GM19328 (cell line): ENCODE measurements around the gene RPS6KA6.

Source experiments
- ATAC-seq: cut with Tn5 transposase; IDR thresholded peaks from one replicate; pipeline ENCODE4 v1.9.1; 2021; ENCODE audit warnings: mild to moderate bottlenecking, moderate library complexity; ENCODE audit not compliant: unreplicated experiment

RPS6KA6 gene

GRCh38 chrX:84187533-84188319, at the start of gene RPS6KA6:
RPS6KA6 (minus strand) TSS chrX:84188199; CDS start chrX:84187899, 300 bp downstream.
- no peak for ATAC-seq

DNA sequence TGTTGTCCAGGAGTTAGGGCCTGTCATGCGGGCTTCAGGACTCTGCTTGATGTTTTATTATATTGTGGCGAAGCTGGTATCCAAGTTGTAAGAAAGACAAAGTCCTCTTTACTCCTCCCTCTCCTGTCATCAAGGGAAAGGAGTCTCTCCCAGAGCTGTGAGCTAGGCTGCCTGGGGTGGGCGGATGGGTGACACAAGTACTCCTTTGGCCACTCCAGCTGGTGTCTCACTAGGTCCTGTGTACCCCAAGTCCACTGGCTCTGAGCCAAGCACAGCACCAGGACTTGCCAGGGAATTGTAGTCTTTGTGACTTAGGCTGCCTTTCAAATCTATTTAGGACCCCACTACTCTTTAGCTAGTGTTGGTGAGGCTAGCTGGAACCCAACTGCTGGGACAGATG, 36.7 kb upstream of the RPS6KA6 start:
- ATAC-seq, result no peak

DNA sequence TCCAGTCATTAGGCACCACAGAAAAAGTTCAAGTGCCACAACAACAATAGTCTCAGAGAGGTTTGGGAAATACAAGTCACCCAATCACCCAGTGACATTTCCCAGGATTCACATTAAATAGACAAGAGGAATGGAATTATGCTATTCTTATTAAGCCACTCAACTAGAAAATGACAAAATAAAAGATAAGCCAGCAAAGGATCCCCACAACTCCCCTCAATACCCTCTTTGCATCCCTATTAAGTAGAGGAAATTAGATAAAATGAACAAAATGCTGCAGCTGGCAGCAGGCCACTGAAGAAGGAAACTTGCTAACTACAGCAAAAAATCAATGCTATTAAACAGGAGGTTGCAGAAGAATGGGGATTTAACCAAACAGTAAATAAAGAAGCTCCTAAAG, 35.3 kb upstream of the RPS6KA6 start:
- ATAC-seq, result no peak

DNA sequence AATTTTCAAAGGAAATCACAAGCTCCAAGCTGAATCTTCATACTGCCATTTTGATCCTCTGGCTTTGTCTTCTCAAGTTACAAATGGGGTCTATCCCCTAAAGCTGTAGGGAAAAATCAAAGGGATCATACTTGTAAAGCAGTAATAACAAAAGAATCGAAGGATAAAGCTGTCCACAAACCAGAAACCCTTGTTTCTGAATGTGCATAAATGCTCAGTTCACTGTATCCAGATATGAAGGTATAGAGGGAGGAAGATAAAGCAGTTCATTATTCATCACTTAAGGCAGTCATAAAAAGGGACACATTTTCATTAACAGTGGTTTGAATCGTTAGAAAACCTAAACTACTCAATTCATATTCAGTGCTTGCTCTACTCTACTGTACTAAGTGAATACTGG, 33.2 kb upstream of the RPS6KA6 start:
- no peak for ATAC-seq

DNA sequence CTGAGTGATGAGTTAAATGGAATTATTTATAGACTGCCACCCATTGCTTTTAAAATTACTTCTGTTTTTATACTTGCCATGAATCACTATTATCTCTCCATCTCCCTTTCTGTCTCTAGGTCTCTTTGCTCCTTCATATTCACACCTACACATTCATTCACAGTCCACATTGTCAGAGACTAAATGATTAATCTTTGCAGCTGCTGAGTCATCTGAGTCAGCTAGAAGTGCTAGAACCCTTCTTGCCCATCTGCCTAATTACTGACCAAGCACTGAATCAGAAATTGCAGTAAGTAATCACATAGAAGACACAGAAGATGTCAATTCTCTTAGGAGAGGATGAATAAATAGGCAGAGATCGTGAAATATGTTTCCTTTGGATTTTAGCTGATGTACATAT, 31.6 kb upstream of the RPS6KA6 start:
- no peak for ATAC-seq

DNA sequence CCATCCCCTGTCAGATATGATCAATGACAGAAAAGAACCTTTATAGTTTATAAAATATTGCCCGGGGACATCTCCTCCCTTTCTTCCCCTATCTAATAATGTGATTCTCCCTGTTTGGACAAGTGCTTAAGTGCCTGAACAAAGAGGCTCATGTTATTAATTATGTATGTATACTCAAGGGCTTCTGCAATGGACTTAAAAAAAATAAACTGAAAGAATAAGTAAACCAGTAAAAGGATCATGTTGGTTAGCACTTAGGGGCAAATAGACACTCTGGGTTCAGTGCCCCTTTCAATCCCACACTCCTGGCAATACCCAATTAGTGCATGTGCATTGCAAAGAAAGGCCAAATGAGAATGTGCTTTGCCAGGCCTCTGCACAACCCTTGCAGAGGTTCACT, 30.7 kb upstream of the RPS6KA6 start:
- no peak for ATAC-seq

DNA sequence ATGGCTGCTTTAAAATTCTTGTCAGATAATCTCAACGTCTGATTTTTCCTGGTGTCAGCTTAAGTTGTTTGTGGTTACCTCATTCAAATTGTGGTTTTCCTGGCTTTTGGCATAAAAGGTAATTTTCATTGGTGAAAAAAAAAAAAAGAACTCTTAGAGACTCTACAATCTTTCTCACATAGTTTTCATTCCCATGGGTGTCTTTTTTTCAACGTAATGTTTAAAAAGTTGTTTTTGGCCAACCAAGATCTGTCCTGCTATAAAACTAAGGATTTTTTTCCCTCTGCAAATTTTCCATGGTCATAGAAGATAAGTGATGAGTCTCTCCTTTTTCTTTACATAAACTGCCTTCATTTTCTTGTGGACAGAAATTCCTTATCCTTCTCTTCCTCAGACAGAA, 28.9 kb upstream of the RPS6KA6 start:
- ATAC-seq, result no peak

DNA sequence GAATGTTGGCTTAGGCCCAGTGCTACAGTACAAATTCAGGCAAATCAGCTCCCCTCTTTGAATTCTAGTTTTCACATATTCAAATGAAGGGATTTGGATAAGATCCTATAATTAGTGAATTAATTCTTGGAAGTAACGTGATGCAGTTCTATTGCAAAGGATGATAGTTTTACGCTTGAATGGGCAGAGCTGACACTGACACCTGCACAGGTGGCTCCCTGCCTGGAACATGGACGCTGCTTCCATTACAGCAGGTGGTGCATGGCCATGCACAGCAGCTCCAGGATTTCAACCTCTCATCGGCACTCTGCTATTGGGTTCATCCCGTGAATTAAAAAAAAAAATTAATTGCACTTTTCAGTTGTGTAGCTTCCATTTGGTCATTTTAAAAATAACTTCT, 28.4 kb upstream of the RPS6KA6 start:
- ATAC-seq, result no peak

DNA sequence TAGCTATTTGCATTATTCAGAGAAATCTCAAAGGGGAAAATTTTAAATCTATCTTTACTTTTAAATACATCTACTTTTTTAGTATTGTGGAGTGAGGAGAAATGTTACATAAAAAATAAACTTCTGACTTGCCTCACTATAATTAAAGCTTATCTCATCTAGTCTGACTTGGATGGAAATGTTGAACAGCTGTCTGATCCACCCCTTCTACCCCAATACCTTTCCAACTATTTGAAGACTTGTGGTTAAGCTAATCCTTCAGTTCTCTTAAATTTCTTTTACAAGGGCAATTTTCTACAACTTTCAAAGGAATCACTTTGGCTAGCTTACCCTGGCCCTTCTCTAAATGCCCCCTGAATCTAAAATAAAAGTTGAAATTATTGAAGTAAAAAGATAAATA, 17.3 kb upstream of the RPS6KA6 start:
- no peak for ATAC-seq

GRCh38 chrX:84199688-84200087, 11.7 kb upstream of the RPS6KA6 start:
- no peak for ATAC-seq

DNA sequence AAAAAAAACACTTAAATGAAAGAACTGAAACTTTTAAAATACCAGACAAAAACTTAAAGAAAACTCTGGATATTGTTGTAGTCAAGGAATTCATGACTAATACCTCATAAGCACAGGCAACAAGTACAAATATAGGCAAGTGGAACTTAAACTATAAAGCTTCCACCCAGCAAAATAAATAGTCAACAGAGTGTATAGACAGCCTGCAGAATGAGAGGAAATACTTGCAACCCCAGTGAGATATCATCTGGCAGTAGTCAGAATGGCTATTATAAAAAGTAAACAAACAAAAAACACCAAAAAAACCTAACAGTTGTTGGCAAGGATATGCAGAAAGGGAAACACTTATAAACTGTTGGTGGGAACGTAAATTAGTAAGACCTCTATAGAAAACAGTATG, 9.6 kb upstream of the RPS6KA6 start:
- no peak for ATAC-seq

DNA sequence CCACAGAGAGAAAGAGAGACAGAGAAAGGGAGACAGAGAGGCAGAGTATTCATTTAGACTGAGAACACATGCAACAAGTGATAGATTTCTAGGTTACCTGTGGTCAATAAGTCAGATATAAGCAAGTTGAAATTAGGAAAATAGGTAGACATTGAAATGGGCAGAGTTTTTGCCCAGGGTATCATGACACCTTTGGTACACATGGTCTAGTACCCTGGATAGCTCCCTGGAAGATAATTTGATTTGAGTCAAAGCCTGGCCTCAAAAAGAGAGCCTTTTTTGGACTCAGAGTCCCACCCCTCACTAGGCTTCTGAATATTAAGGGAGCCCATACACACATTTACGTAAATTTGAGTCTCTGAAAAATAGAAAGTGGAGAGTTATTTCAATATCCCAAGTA, 4.0 kb upstream of the RPS6KA6 start:
- no peak for ATAC-seq

DNA sequence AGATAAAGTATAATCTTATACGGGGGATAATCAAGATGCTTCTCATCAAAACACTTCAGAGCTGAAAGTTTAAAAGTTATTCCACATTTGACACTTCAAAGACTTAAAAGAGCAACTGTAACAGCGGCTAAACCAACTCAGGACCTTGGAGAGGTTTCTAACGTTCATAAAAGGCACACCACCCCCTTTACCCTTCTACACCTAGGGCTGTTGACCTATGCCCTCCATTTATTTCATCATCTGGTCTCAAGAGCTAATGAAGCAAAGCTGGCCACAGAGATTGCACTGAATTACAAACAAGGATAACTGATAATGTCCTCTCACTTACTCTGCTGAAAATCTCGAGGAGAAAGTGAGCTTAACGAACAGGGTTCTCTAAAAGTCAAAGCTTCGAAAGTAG, 1.1 kb upstream of the RPS6KA6 start:
- ATAC-seq, result no peak

GRCh38 chrX:84188320-84188834, 378 bp upstream of the RPS6KA6 start:
- ATAC-seq, result no peak

- no peak for ATAC-seq
Measured at GRCh38 chrX:84186603-84187532, 1.1 kb downstream of the RPS6KA6 start.

DNA sequence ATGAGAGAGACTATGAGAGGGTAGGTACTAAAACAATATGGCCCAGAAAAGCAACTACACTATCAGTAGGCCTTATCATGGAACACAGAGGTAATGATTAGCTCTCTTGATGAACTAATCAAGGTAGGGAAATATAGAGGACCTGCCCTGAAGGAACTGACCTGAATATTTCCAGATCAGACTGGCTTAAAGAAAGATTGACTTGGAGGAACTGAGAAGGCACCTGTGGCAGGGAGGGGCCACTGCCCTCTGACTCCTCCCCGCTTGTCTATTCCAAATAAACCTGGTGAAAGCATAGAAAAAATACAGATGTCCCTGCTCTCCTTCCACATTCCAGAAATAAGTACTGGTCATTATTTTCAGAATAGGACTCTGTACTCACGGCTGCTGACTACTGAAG, 5.5 kb downstream of the RPS6KA6 start:
- no peak for ATAC-seq

DNA sequence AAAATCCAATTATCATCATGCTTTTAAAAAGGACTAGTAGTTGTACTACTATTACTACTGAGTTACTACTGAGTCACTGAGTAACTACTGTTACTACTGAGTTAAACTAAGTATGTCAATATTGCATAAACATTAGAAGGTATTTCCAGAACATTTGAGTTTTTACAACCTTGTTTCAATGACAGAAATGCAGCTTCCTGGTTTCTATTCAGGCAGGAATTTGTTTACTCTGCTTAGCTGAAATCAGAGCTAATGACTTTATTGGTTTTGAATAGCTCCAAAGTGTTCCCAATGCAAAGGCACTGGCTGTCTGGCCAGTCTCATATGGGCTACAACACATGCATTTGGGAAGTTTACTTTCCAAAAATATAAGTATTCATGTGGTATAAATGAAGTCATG, 12.0 kb downstream of the RPS6KA6 start:
- ATAC-seq, result no peak

DNA sequence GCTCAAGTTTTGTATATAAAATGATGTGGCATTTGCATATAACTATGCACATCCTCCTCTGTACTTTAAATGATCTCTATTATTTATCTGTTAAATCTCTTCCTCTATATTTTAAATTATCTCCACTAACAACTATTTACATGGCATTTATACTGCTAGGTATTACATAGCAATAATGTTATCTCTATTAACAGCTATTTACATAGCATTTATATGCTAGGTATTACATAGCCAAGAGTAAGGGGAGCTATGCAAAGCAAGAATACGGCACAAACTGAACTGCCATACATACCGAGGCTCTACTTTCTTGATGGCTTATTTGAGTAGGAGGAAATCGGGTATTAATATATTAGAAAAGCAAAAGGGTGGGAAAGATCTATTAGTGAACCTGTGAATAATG, 12.7 kb downstream of the RPS6KA6 start:
- no peak for ATAC-seq

DNA sequence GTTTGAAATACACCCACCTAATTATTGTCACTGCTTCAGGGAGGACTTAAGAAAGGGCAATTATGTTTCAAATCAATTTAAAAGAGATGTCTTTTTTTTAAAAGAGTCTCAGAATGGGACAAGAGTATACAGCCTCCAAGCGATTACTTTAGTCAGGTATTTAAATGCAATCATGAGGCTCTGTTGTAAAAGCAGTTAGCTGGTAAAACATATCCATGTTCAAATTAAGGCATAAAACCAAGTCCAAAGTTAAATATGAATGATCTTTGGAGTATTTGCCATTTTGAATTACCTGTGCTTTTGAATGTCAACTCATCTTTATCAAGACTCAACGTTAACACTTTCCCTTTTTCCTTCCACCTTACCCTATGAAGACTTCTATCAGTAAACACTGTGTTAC, 13.7 kb downstream of the RPS6KA6 start:
- no peak for ATAC-seq

DNA sequence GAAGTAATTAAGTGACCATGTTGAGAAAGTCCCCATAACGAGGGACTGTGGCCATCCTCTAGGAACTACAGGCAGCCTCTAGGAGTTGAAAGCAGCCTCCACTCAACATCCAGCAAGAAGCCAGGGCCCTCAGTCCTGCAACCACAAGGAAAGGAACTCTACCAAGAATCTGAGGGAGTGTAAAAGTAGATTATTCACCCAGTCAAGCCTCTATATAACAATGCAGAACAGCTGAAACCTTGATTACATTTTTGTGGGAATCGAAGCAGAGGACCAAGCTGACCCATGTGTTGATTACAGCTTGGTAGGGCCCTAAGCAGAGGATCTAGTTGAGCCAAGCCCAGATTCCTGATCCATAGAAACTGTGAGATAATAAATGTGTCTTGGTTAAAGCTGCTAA, 17.1 kb downstream of the RPS6KA6 start:
- ATAC-seq, result no peak

- ATAC-seq, result no peak
Measured at GRCh38 chrX:84168574-84168973, 19.4 kb downstream of the RPS6KA6 start.

GRCh38 chrX:84168095-84168494, 19.9 kb downstream of the RPS6KA6 start:
- no peak for ATAC-seq
